Stimulated activated CD8-positive, alpha-beta memory T cell treated with anti-CD3 and anti-CD28 coated beads, Interleukin-12 subunit alpha, Interleukin-12 subunit beta, amount 100 ng/mL, for 4 hours (primary cell): Measurements from ENCODE around the gene CADM2.
"Not testable (repeated sequence)": the region's sequence is repeated elsewhere in the genome, so short reads cannot be mapped to it uniquely, and the experiment has no call there.

Experiments used
- DNase-seq: peaks from one replicate; pipeline ENCODE4 v3.0.0-alpha.2; 2020; ENCODE audit warnings: low read depth

The CADM2 gene

DNA sequence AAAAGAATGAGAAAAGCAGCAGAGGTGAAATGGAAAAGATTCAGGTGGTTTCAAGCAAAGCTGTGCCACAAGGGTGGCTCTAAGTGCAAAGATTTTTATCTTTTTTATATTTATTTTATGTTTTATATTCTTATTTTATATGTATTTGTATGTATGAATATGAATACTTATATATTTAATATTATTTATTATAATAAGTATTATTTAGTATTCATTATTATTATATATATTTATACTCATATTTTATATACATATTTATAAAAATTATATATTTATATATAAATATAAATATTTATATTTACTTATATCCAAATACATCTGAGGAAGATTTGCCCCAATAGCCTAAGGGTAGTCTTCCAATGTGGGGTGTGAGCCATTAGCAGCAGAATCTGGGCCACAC lies 1002.0 kb downstream of the CADM2 start:
- no peak for DNase-seq

DNA sequence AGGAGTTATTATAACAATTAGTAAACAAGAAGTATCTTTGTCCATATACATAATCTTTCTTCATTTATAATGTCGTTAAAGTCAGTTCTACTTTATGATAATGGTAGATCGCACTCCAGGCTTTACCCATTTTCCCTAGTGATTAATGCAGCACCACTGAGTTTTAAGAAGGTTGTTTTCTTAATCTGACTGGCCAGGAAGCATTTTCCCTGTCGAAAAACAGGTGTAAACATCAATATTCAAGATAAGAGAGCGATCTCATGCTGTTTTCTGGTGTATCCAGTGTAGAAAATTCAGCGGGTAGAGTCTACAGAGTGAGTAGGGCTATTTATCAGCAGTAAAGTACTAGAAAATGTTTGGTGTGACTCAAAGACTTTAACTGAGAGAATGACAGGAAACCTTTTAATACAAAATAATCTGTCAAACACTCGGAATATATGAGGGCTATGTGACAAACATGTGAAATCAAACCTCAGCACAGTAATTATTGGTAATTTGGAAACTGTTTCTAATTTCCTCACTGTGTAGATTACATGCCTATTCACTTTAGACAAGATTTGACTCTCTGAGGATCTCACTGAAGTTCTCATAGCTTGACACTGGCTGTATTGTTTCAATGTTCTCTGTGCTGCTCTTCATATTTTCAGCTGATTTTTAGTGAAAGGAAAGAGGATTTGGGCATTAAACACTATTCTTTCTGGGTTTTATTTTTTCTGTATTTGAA lies 1019.0 kb downstream of the CADM2 start:
- no peak for DNase-seq

DNA sequence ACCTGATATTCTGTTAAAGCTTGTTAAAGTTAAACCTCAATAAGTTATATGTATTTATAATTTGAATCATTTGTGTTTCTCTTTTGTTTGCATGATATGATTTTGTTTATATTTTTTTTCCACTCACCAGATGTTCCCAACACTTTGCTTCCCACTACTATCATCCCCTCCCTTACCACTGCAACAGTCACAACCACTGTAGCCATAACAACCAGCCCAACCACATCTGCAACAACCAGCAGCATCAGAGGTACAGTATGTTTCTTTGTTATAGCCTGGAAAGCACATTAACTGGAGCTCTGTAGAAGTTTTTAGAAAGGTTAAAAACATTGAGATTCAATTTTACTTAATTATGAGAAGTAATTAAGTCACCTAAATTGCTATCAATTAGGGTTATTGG lies 1020.2 kb downstream of the CADM2 start:
- DNase-seq = no peak

DNA sequence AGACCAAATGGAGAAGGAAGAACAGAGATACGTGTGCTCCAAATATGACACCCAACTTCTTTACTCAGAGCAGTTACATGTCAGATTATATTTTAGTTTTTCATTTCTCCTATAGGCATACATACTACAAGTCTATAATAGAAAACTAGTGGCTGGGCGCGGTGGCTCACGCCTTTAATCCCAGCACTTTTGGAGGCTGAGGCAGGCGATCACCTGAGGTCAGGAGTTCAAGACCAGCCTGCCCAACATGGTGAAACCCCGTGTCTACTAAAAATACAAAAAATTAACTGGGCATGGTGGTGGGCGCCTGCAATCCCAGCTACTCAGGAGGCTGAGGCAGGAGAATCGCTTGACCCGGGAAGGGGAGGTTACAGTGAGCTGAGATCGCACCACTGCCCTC lies 1030.8 kb downstream of the CADM2 start:
- not testable (repeated sequence) for DNase-seq

DNA sequence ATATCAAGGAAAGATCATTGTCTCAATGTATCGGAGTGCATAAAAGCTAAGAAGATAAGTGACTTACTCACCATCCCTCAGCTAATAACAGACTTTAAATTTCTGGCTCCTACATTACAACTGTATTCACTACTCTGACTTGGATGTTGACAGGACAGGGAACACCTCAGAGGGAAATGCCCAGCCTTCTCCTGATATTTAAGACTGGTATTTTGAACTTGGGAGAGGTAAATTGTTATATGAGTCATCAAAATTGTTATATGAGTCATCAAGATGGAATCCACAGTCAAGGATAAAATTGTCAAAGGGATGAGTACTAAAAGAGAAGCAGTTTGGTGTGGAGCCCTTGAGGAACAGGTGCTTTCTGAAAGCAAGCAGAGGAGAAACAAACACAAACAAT lies 1070.8 kb downstream of the CADM2 start:
- DNase-seq = no peak

DNA sequence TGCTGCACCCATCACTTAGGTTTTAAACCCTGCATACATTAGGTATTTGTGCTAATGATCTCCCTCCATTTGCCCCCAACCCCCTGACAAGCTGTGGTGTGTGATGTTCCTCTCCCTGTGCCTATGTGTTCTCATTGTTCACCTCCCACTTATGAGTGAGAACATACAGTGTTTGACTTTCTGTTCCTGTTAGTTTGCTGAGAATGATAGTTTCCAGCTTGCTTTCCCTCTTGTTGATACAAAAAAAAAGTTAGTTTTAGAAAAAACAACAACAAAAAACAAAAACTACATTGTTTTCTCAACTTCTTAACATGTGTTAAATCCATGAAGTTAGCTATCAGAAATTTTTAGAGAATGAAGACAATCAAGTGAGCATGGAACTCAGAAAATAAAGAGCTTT lies 1079.1 kb downstream of the CADM2 start:
- DNase-seq = no peak

DNA sequence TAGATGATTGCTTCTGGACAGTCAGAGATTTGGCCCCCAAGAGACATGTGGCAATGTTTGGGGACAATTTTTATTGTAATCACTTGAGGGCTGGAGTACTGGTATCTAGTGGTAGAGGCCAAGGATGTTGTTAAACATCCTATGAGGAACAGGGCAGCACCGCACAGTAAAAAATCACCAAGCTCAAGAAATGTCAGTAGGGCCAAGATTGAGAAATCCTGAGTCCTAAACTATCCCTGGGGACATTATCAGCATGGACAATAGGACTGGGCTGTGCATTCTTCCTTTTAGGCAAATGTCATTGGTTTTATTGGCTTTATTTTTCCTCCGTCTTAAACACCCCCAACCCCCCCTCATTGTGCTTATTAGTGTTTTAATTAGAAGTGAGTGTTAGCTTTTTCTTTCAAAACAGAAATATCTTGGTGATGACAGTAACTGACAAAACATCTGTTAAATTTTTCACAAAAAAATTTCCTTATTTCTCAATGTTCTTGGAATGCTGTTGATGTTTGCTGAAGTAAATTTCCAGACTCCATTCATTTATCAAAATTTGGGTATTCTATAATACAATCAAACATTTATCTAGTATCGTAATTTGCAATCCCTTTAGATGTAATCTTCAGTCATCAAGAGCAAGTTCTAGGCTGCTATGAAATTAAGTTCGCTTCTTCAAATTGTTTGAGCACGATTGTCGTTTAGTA lies 1087.8 kb downstream of the CADM2 start:
- DNase-seq = no peak

DNA sequence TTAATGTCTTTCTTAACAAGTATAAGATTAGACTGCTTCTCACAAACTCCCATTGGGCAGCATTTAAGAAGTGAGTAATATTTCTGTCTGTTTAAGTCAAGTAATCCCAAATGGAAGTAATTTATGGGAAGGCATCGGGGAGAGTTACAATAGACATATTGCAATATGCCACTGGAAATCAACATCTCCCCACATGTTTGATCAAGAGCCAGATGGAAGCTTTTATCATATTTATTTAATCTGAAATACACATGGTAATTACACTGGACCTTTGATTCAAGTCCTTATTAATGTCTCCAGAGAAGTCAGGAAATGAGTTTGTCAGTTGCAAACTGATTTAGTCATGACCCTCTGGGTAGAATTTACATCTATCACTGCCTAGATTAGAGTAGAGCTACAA lies 1088.4 kb downstream of the CADM2 start:
- no peak for DNase-seq

DNA sequence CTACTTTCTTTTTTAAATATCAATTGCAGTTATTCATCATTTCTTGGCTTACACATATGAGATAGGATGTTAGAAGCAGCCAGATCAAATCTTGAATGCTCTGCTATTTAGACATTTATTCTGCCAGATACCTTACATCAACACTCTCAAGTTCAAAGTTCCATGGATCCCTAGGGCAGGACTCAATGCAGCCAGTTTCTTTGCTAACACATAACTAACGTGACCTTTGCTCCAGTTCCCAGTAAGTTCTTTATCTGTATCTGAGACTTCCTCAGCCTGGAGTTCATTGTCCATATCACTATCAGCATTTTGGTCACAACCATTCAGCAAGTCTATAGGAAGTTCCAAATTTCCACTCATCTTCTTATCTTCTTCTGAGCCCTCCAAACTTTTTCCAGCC lies 1092.3 kb downstream of the CADM2 start:
- no peak for DNase-seq

DNA sequence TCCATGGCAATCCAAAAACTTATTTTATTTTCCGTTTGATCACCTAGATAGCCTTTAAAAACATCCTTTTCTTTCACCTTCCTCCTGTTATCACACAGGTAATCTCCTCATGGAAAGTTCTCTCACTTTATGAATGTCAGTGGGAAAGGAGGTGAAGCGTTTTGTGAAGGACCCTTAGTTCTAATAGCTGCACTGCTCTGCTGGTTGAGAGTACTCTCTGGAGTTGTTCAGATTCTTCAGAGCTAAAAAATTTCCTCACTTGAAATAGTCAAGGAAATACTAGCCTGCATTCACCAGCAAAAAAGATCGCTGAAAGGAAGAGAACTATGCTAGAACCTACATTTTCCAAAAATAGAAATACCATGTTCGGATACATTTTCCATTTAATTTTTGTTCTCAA lies 1097.2 kb downstream of the CADM2 start:
- no peak for DNase-seq

DNA sequence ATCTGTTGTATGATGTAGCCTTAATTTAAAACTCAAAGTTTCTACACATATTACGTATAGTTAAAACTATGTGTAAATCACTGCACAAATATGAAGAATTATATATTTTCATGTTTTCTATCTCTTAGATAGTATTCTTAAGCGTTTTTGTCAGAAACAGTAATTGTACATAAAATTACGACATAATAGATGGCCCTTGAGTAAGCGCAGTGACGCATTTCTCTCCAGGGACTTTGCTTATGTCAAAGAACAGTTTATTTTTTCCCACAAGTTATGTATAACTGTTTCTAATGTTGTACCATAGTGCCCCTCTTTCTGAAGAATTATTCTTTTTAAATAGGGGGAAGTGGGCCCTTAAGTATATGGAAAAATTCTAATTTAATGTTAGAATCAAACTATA lies 1098.2 kb downstream of the CADM2 start:
- DNase-seq = no peak

DNA sequence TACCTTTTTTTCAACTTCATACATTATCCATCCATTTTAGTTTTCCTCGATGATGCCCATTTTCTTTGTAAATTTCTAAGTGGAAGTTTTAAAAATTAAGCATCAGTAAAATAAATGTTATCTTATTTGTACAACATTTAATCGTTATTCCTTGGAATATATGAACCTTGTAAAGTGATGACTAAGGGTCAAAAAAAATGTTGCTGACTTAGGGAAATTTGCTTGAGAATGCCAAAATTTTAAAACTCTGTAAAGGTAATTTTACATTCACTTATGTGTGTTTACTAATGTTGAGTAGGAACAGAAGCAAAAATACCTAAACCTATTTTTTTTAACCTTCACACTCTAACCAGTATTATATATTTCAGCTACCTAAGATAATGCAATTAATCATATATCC lies 1115.0 kb downstream of the CADM2 start:
- DNase-seq = no peak

DNA sequence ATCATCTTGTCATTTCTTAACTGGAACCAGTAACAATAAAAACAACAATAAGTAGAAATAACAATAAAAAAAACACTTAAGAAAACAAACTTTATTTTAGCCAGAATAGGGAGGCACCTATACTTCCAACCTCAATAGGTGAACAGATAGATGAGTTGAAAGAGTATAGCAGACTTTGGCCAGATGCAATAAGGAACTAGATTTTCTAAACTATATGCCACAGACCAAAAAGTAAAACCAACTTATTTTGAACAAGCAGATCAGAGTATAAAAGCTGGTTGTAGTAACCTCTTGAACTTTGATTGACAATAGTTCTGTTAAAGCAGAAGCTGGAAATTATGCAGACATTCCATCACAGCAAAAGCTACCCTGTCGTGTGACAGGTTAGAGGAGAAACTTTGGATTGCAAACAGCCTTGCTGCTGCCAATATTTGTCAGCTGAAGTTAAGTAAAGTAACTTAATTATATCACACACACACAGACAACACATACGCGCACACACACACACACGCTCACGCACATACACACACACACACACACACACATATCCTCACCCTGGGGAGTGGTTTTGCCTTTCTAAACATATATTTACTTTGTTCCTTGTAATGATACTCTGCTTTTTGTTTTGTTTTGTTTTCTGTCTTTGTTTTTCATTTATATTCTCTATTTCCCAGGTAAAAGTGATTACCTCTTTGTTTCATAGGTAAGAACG lies 1128.5 kb downstream of the CADM2 start:
- no peak for DNase-seq

DNA sequence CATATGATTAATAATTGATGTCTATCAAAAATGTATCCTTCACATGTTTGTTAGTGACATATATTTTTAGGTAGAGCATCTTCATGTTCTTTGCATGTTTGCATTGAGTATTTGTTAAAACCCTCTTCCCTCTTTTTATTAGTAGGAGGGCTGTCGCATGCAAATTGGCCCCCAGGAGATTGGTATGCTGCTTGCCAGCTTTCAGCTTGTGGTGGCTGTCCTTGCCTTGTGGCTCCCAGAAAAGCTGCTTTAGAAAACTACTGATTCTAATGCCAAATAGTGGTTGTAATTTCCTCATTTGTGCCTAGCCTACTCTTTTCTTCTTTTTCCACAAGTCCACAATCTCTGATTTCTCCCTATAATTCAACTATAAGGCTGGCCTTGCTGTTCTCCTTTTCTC lies 1145.4 kb downstream of the CADM2 start:
- no peak for DNase-seq

DNA sequence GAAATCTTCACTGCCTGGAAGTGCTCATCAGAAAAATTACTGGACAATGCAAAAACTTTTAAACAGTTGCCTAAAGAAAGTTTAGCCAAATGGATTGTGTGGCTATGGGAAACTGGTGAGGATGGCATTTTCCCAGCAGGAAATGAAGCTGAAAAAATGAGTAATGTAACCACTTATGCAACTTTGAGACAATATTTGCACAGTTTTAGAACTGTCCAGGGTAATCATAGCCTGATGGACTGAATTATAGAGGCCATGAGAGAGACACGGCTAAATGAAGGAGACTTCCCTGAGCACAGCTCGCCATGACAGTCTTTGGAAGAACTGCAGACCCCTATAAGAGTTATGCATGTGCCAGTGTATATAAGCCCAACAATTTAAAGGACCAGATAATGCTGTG lies 1150.6 kb downstream of the CADM2 start:
- DNase-seq = no peak
